IMR-90 (cell line): ENCODE data around the gene ACVR1B. TPM values are rescaled to one million over a fixed set of nuclear protein-coding genes. Genes with fewer than 3 reads are reported as not detected.

Experiments
- ATAC-seq: fragments of 200-7000 bp; cut with Tn5 transposase; 2 replicates; pipeline ENCODE4 v1.9.1; 2020; ENCODE audit warnings: low read depth, mild to moderate bottlenecking, moderate library complexity
- BruUV-seq: library from RNA; stranded (reverse); fragments of 400-500 nt; replicated peaks from 2 replicates; lab custom pipeline; 2021; lab: Mats Ljungman, UMichigan
- CTCF ChIA-PET: fragments of 300-600 bp; formaldehyde crosslinking; extraction: SDS; loops from one replicate; lab custom pipeline; 2021; ENCODE audit warnings: antibody characterized with exemption; lab: Yijun Ruan, JAX
- POLR2A ChIA-PET: fragments of 300-600 bp; sonication (Branson Sonifier 250); formaldehyde crosslinking; loops from one replicate; lab custom pipeline; 2022; ENCODE audit warnings: antibody characterized with exemption; ENCODE audit not compliant: unreplicated experiment; lab: Charles Lee
- DNase-seq: peaks from one replicate; pipeline ENCODE4 v3.0.0; 2013
- H2AFZ ChIP-seq: replicated peaks from 2 replicates; pipeline ENCODE3; 2013; ENCODE audit warnings: low read length, mild to moderate bottlenecking; ENCODE audit not compliant: poor library complexity
- H2AK5ac ChIP-seq: 2 replicates; pipeline ENCODE4 v1.6.1; 2013; ENCODE audit warnings: low read depth, low read length, inconsistent platforms
- H2AK9ac ChIP-seq: replicated peaks from 2 replicates; pipeline ENCODE3; 2013; ENCODE audit warnings: mild to moderate bottlenecking, low read depth, low read length, moderate library complexity; ENCODE audit not compliant: poor library complexity
- H2BK120ac ChIP-seq: 2 replicates; pipeline ENCODE4 v1.6.1; 2013; ENCODE audit warnings: low read depth, low read length, inconsistent platforms
- H2BK15ac ChIP-seq: 3 replicates; pipeline ENCODE4 v1.6.1; 2013; ENCODE audit warnings: low read depth, low read length, inconsistent platforms
- H2BK20ac ChIP-seq: 2 replicates; pipeline ENCODE4 v1.6.1; 2013; ENCODE audit warnings: low read depth, mild to moderate bottlenecking, inconsistent platforms, low read length, moderate library complexity
- H2BK5ac ChIP-seq: 2 replicates; pipeline ENCODE4 v1.6.1; 2013; ENCODE audit warnings: mild to moderate bottlenecking, low read depth, low read length, inconsistent platforms; ENCODE audit not compliant: poor library complexity, severe bottlenecking
- H3K14ac ChIP-seq: replicated peaks from 2 replicates; pipeline ENCODE4 v1.6.1; 2013; ENCODE audit warnings: low read depth, low read length, inconsistent platforms
- H3K18ac ChIP-seq: 2 replicates; pipeline ENCODE4 v1.6.1; 2013; ENCODE audit warnings: low read depth, low read length, control low read depth
- H3K23ac ChIP-seq: 2 replicates; pipeline ENCODE4 v1.6.1; 2013; ENCODE audit warnings: low read depth, low read length, inconsistent platforms
- H3K27ac ChIP-seq: 2 replicates; pipeline ENCODE4 v1.5.1; 2013; ENCODE audit warnings: mild to moderate bottlenecking, control low read depth, low read length; ENCODE audit not compliant: insufficient read depth
- H3K27me3 ChIP-seq: 2 replicates; pipeline ENCODE4 v1.6.1; 2013; ENCODE audit warnings: low read length; ENCODE audit not compliant: control insufficient read depth, insufficient read depth
- H3K36me3 ChIP-seq: 2 replicates; pipeline ENCODE4 v1.6.1; 2013; ENCODE audit warnings: low read length, mixed read lengths; ENCODE audit not compliant: control insufficient read depth, insufficient read depth
- H3K4ac ChIP-seq: 2 replicates; pipeline ENCODE4 v1.6.1; 2013; ENCODE audit warnings: low read depth, low read length, inconsistent platforms
- H3K4me1 ChIP-seq: 2 replicates; pipeline ENCODE4 v1.6.1; 2013; ENCODE audit warnings: low read length, mixed read lengths; ENCODE audit not compliant: control insufficient read depth, insufficient read depth
- H3K4me2 ChIP-seq: 2 replicates; pipeline ENCODE4 v1.6.1; 2013; ENCODE audit warnings: low read depth, mild to moderate bottlenecking, control low read depth, low read length, moderate library complexity
- H3K4me3 ChIP-seq: 2 replicates; pipeline ENCODE4 v1.5.1; 2013; ENCODE audit warnings: low read depth, mild to moderate bottlenecking, control low read depth, low read length, moderate library complexity; ENCODE audit not compliant: insufficient read depth
- H3K56ac ChIP-seq: 2 replicates; pipeline ENCODE4 v1.6.1; 2013; ENCODE audit warnings: low read length, inconsistent platforms; ENCODE audit not compliant: insufficient read depth; ENCODE audit errors: extremely low read depth
- H3K79me1 ChIP-seq, 2 experiments: 2 replicates each; pipeline ENCODE4 v1.6.1; 2013; ENCODE audit warnings: low read length in 2 of 2, inconsistent platforms in 1 of 2, low read depth in 1 of 2
- H3K9ac ChIP-seq: 2 replicates; pipeline ENCODE4 v1.6.1; 2013; ENCODE audit warnings: low read depth, low read length, control low read depth
- H3K9me1 ChIP-seq: 2 replicates; pipeline ENCODE4 v1.6.1; 2013; ENCODE audit warnings: low read length, inconsistent platforms; ENCODE audit not compliant: insufficient read depth
- H3K9me3 ChIP-seq: 2 replicates; pipeline ENCODE4 v1.6.1; 2013; ENCODE audit warnings: low read length; ENCODE audit not compliant: control insufficient read depth, insufficient read depth
- H4K20me1 ChIP-seq: 2 replicates; pipeline ENCODE4 v1.6.1; 2013; ENCODE audit warnings: low read length, inconsistent platforms; ENCODE audit not compliant: insufficient read depth
- H4K5ac ChIP-seq: 2 replicates; pipeline ENCODE4 v1.6.1; 2013; ENCODE audit warnings: mild to moderate bottlenecking, low read depth, low read length, control low read depth
- H4K8ac ChIP-seq, 2 experiments: 2 replicates each; pipeline ENCODE4 v1.6.1; 2013; ENCODE audit warnings: low read depth in 2 of 2, low read length in 2 of 2, control low read depth in 1 of 2, inconsistent platforms in 1 of 2
- H4K91ac ChIP-seq: 2 replicates; pipeline ENCODE4 v1.6.1; 2013; ENCODE audit warnings: low read depth, low read length, inconsistent platforms; ENCODE audit not compliant: insufficient read depth
- CHD1 ChIP-seq: IDR thresholded peaks from 2 replicates; pipeline ENCODE4 v1.6.1; 2012; ENCODE audit warnings: low read depth, low read length, improper control_type of control experiment
- FOS ChIP-seq: fragments of 150-350 bp; IDR thresholded peaks from 2 replicates; pipeline ENCODE4 v1.6.1; 2016; ENCODE audit warnings: low read depth, low read length
- NFE2L2 ChIP-seq: fragments of 150-350 bp; IDR thresholded peaks from 2 replicates; pipeline ENCODE4 v1.6.1; 2016; ENCODE audit warnings: low read depth, mild to moderate bottlenecking, low read length
- RAD21 ChIP-seq: IDR thresholded peaks from 2 replicates; pipeline ENCODE4 v1.6.1; 2012; ENCODE audit warnings: low read length, improper control_type of control experiment
- RCOR1 ChIP-seq: IDR thresholded peaks from 2 replicates; pipeline ENCODE4 v1.6.1; 2012; ENCODE audit warnings: mild to moderate bottlenecking, low read length, improper control_type of control experiment; ENCODE audit not compliant: insufficient replicate concordance
- RFX5 ChIP-seq: IDR thresholded peaks from 2 replicates; pipeline ENCODE4 v1.8.0; 2012; ENCODE audit warnings: low read depth, mild to moderate bottlenecking, low read length, moderate library complexity
- SMC3 ChIP-seq: fragments of 150-350 bp; IDR thresholded peaks from 2 replicates; pipeline ENCODE4 v1.6.1; 2016; ENCODE audit warnings: low read depth, mild to moderate bottlenecking, antibody characterized with exemption, low read length, moderate library complexity
- WGBS, 2 experiments: methylation state at CpG; one replicate each; pipeline versions ENCODE4 v1.1.5 to v1.1.7; 2013; ENCODE audit warnings: missing lambda C conversion rate in 2 of 2; ENCODE audit not compliant: insufficient read length in 1 of 2; ENCODE audit errors: extremely low coverage in 2 of 2; 5-methylcytosine and 5-hydroxymethylcytosine counted together
- dilution Hi-C: fragments of 300-500 bp; cut with HindIII; formaldehyde crosslinking; loops from one replicate; pipeline ENCODE4 v1.14.3; 2018; ENCODE audit warnings: low sequenced_read_pairs; ENCODE audit not compliant: unreplicated experiment
- in situ Hi-C: fragments of 300-500 bp; cut with MboI; formaldehyde crosslinking; loops from 3 replicates; pipeline ENCODE4 v1.14.3; 2019; ENCODE audit warnings: low sequenced_read_pairs, inconsistent platforms, mixed read lengths
- intact Hi-C: fragments of 100-400 bp; cut with micrococcal nuclease; formaldehyde crosslinking; loops from 2 replicates; pipeline ENCODE4 v1.10.0; 2022
- polyA plus RNA-seq, 3 experiments: library from polyadenylated mRNA; depleted of rRNA; stranded (reverse); fragments of >200 nt; gene quantifications; 2 replicates each; pipeline ENCODE4 v1.2.3, GENCODE V29; 2012; ENCODE audit warnings: low replicate concordance in 1 of 3
- total RNA-seq: library from RNA; depleted of rRNA; stranded (reverse); fragments of >200 nt; gene quantifications from 2 replicates; pipeline ENCODE4 v1.2.3, GENCODE V29; 2012

Gene ACVR1B
- total and polyA plus RNA-seq, 2 of the 4 experiments (the other 2 are of a cell fraction): 5.7 to 13.6 TPM

- Histone ChIP-seq H2BK20ac (no peak overlapping the region), H3K4me1 (peaks cover 11% of the 10 kb centered on the region), H4K20me1 (peaks cover 35% of the 10 kb centered on the region), H3K4me2 (no peak overlapping the region), H4K5ac (no peak overlapping the region), H2BK15ac (no peak overlapping the region), H2BK120ac (no peak overlapping the region), H3K14ac (no peak overlapping the region), H3K36me3 (peaks cover 7% of the 10 kb centered on the region), H4K91ac (no peak overlapping the region), H3K9me3 (no peaks in the 10 kb centered on the region), H3K27ac (no peak overlapping the region), H2BK5ac (no peak overlapping the region), H2AFZ (no peak overlapping the region), H2AK5ac (no peak overlapping the region), H4K8ac (no peak overlapping the region), H3K18ac (no peak overlapping the region), H3K4ac (no peak overlapping the region), H3K9me1 (peaks cover 12% of the 10 kb centered on the region), H3K79me1 (peaks cover 34 to 82% of the 10 kb centered on the region in 2 experiments), H2AK9ac (no peak overlapping the region), H3K23ac (no peak overlapping the region), H3K4me3 (no peak overlapping the region), H3K27me3 (no peaks in the 10 kb centered on the region), H3K9ac (no peak overlapping the region), H3K56ac (no peak overlapping the region)
- no CpG with 5 or more reads among the region's 1 CpG for WGBS, 2 experiments
- TF ChIP-seq NFE2L2 (no peak), FOS (no peak), RCOR1 (no peak), RAD21 (no peak), SMC3 (no peak), RFX5 (no peak), CHD1 (no peak)
- intact Hi-C loops (no loop called here), in situ Hi-C loops (no loop called here), dilution Hi-C loops (loop anchor here (25.0 kb wide), 1 partner anchor 98 kb away; no protein-coding TSS in a partner anchor)
- ChIA-PET CTCF (interaction anchor here (2.1 kb wide), 1 partner anchor 11 kb away, joined by 16 read pairs; no protein-coding TSS in a partner anchor), POLR2A (no interaction called here)
- no TSS peak for BruUV-seq
- ATAC-seq (no peak), DNase-seq (no peak)
These were observed 9.0 kb downstream of the ACVR1B start for GRCh38 chr12:51960488-51960887.
